ENCODE results near the gene UBE3D. TPM values are rescaled to one million over a fixed set of nuclear protein-coding genes. Genes with fewer than 3 reads are reported as not detected.

Gene UBE3D
- total and polyA plus RNA-seq, 2 of the 4 experiments (the other 2 are of a cell fraction) = 3.2 to 6.3 TPM

DNA sequence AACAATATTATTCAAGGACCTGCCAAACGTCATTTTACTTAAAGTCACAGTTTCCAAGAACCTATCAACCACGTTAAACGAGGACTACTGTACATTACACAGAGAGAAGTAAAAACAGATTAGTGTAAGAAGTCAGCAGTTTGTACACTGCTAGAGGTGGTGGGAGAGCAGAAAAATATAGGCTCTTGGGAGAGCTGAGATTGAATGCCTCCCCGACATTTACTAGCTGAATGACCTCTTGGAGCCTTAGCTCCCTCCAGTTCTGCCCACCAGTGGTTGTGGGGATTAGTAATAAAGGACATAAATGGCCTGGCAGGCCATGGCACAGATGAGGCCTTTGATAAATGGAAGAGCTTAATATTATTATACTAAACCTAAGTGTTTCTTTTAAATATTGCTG lies 161.4 kb downstream of the UBE3D start:
- Histone ChIP-seq H2AK5ac (ENCODE audit: low read depth, low read length) (no peak overlapping the region), H3K4me2 (ENCODE audit: low read depth, low read length) (no peak overlapping the region), H3K23ac (ENCODE audit: low read depth, low read length) (no peak overlapping the region), H4K8ac (ENCODE audit: low read depth in 2 of 2, low read length in 2 of 2) (no peak overlapping the region), H3K27ac (ENCODE audit: insufficient read depth, low read length) (no peak overlapping the region), H3K14ac (replicated peaks; ENCODE audit: low read depth, low read length) (no peak overlapping the region), H2BK15ac (ENCODE audit: low read depth, low read length) (no peak overlapping the region), H4K91ac (ENCODE audit: insufficient read depth, low read depth, low read length) (no peak overlapping the region), H3K79me1 (ENCODE audit: low read depth in 1 of 2, low read length in 2 of 2) (no peaks in the 10 kb centered on the region), H3K9me3 (ENCODE audit: control insufficient read depth, insufficient read depth, low read length) (no peaks in the 10 kb centered on the region), H2BK120ac (ENCODE audit: low read depth, low read length) (no peak overlapping the region), H2AK9ac (replicated peaks; ENCODE audit: low read depth, low read length, poor library complexity) (no peak overlapping the region), H3K4me3 (ENCODE audit: insufficient read depth, low read depth, low read length) (no peak overlapping the region), H3K9me1 (ENCODE audit: insufficient read depth, low read length) (no peaks in the 10 kb centered on the region), H3K56ac (ENCODE audit: extremely low read depth, insufficient read depth, low read length) (no peak overlapping the region), H2BK5ac (ENCODE audit: low read depth, low read length, poor library complexity, severe bottlenecking) (no peak overlapping the region), H4K5ac (ENCODE audit: low read depth, low read length) (no peak overlapping the region), H2BK20ac (ENCODE audit: low read depth, low read length) (no peak overlapping the region), H4K20me1 (ENCODE audit: insufficient read depth, low read length) (no peaks in the 10 kb centered on the region), H3K9ac (ENCODE audit: low read depth, low read length) (no peak overlapping the region), H3K18ac (ENCODE audit: low read depth, low read length) (no peak overlapping the region), H3K4me1 (ENCODE audit: control insufficient read depth, insufficient read depth, low read length) (0 out of 2 replicates have a peak, but pooled peaks cover 2% of the 10 kb centered on the region), H2AFZ (replicated peaks; ENCODE audit: low read length, poor library complexity) (no peak overlapping the region), H3K36me3 (ENCODE audit: control insufficient read depth, insufficient read depth, low read length) (no peaks in the 10 kb centered on the region), H3K4ac (ENCODE audit: low read depth, low read length) (no peak overlapping the region), H3K27me3 (ENCODE audit: control insufficient read depth, insufficient read depth, low read length) (no peaks in the 10 kb centered on the region)
- intact Hi-C loops (cut with micrococcal nuclease) = loop anchor here (10.0 kb wide), 1 partner anchor 151 kb away; no protein-coding TSS in a partner anchor
- TF ChIP-seq, protein P1, sequence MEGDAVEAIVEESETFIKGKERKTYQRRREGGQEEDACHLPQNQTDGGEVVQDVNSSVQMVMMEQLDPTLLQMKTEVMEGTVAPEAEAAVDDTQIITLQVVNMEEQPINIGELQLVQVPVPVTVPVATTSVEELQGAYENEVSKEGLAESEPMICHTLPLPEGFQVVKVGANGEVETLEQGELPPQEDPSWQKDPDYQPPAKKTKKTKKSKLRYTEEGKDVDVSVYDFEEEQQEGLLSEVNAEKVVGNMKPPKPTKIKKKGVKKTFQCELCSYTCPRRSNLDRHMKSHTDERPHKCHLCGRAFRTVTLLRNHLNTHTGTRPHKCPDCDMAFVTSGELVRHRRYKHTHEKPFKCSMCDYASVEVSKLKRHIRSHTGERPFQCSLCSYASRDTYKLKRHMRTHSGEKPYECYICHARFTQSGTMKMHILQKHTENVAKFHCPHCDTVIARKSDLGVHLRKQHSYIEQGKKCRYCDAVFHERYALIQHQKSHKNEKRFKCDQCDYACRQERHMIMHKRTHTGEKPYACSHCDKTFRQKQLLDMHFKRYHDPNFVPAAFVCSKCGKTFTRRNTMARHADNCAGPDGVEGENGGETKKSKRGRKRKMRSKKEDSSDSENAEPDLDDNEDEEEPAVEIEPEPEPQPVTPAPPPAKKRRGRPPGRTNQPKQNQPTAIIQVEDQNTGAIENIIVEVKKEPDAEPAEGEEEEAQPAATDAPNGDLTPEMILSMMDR (conservative IDR thresholded peaks at IDR 0.05; ENCODE audit: low read depth, low read length) = no peak
- no CpG with 5 or more reads among the region's 4 CpGs for WGBS, 2 experiments (ENCODE audit: extremely low coverage in 2 of 2, insufficient read length in 1 of 2)
- ATAC-seq (ENCODE audit: low read depth) = no peak
- BruUV-seq (replicated peaks) = no TSS peak
- POLR2A ChIA-PET (ENCODE audit: unreplicated experiment) = no interaction called here
- dilution Hi-C loops (cut with HindIII; ENCODE audit: low sequenced_read_pairs, unreplicated experiment) = no loop called here
- CTCF ChIA-PET = no interaction called here
- no peak for DNase-seq
- in situ Hi-C loops (cut with MboI; ENCODE audit: low sequenced_read_pairs) = no loop called here

Measured in IMR-90 (cell line).